ENCODE data around the gene APCDD1L.
"Not testable (repeated sequence)": the region's sequence is repeated elsewhere in the genome, so short reads cannot be mapped to it uniquely, and the experiment has no call there.

The APCDD1L gene

GRCh38 chr20:58436868-58437645, 78.1 kb downstream of the APCDD1L start:
- DNase-seq = no peak

- no peak for DNase-seq
Measured at GRCh38 chr20:58435237-58435636, 80.0 kb downstream of the APCDD1L start.

GRCh38 chr20:58434326-58434725, 80.9 kb downstream of the APCDD1L start:
- DNase-seq = no peak

GRCh38 chr20:58433759-58434158, 81.4 kb downstream of the APCDD1L start:
- no peak for DNase-seq

- no peak for DNase-seq
Measured at GRCh38 chr20:58433029-58433647, 82.1 kb downstream of the APCDD1L start.

- DNase-seq = no peak
Measured at GRCh38 chr20:58432186-58432954, 82.8 kb downstream of the APCDD1L start.

- no peak for DNase-seq
Measured at GRCh38 chr20:58431134-58431533, 84.1 kb downstream of the APCDD1L start.

GRCh38 chr20:58429303-58429702, 85.9 kb downstream of the APCDD1L start:
- no peak for DNase-seq

GRCh38 chr20:58428364-58428763, 86.8 kb downstream of the APCDD1L start:
- DNase-seq = no peak

- DNase-seq = not testable (repeated sequence)
Measured at GRCh38 chr20:58427571-58427970, 87.6 kb downstream of the APCDD1L start.

GRCh38 chr20:58424218-58424969, 90.8 kb downstream of the APCDD1L start:
- DNase-seq = no peak

- DNase-seq = no peak
Measured at GRCh38 chr20:58421497-58421850, 93.7 kb downstream of the APCDD1L start.

- DNase-seq = no peak
Measured at GRCh38 chr20:58420798-58421496, 94.3 kb downstream of the APCDD1L start.

- DNase-seq = no peak
Measured at GRCh38 chr20:58418949-58419748, 96.0 kb downstream of the APCDD1L start.

- no peak for DNase-seq
Measured at GRCh38 chr20:58417438-58417837, 97.8 kb downstream of the APCDD1L start.

- no peak for DNase-seq
Measured at GRCh38 chr20:58416835-58417234, 98.4 kb downstream of the APCDD1L start.

- DNase-seq = no peak
Measured at GRCh38 chr20:58416057-58416456, 99.1 kb downstream of the APCDD1L start.

GRCh38 chr20:58414786-58415185, 100.4 kb downstream of the APCDD1L start:
- DNase-seq = not testable (repeated sequence)

- not testable (repeated sequence) for DNase-seq
Measured at GRCh38 chr20:58414216-58414615, 101.0 kb downstream of the APCDD1L start.
